RWPE2 (cell line): ENCODE results near the gene TLE5.
A peak's percentile ranks its signal among the peaks of the same experiment; 100 is the strongest.
"Not testable (repeated sequence)": the region's sequence is repeated elsewhere in the genome, so short reads cannot be mapped to it uniquely, and the experiment has no call there.

Source experiments
- ATAC-seq: fragments of 200-7000 bp; cut with Tn5 transposase; 3 replicates; pipeline ENCODE4 v1.9.1; 2021; ENCODE audit warnings: low read depth
- DNase-seq: peaks from one replicate; pipeline ENCODE4 v3.0.0-alpha.2; 2020; ENCODE audit warnings: low spot score
- H3K27ac ChIP-seq: fragments of 450-650 bp; 2 replicates; pipeline ENCODE4 v1.5.1; 2017; ENCODE audit warnings: mild to moderate bottlenecking; ENCODE audit not compliant: poor library complexity, severe bottlenecking
- H3K27me3 ChIP-seq: fragments of 250-450 bp; sonication (Bioruptor Pico); 2 replicates; pipeline ENCODE4 v1.5.1; 2021; ENCODE audit warnings: mild to moderate bottlenecking, moderate library complexity; ENCODE audit not compliant: insufficient read depth, poor library complexity, severe bottlenecking
- H3K36me3 ChIP-seq: fragments of 250-450 bp; sonication (Bioruptor Pico); 2 replicates; pipeline ENCODE4 v1.5.1; 2020; ENCODE audit warnings: low read depth, mild to moderate bottlenecking, moderate library complexity
- H3K4me1 ChIP-seq: fragments of 250-450 bp; sonication (Bioruptor Pico); 2 replicates; pipeline ENCODE4 v1.5.1; 2021; ENCODE audit warnings: mild to moderate bottlenecking, moderate library complexity; ENCODE audit not compliant: insufficient read depth, poor library complexity, severe bottlenecking
- H3K4me3 ChIP-seq: fragments of 250-450 bp; sonication (Bioruptor Pico); 2 replicates; pipeline ENCODE4 v1.5.1; 2021; ENCODE audit warnings: mild to moderate bottlenecking, moderate library complexity; ENCODE audit not compliant: severe bottlenecking
- H3K9me3 ChIP-seq: fragments of 250-450 bp; sonication (Bioruptor Pico); 2 replicates; pipeline ENCODE4 v1.5.1; 2021; ENCODE audit warnings: mild to moderate bottlenecking, moderate library complexity; ENCODE audit not compliant: severe bottlenecking
- CTCF ChIP-seq: fragments of 450-650 bp; IDR thresholded peaks from one replicate; pipeline ENCODE4 v1.5.1; 2017; ENCODE audit warnings: mild to moderate bottlenecking, moderate library complexity; ENCODE audit not compliant: poor library complexity, severe bottlenecking

Gene TLE5

GRCh38 chr19:3095441-3096191, 33.3 kb upstream of the TLE5 start:
- no peak for TF ChIP-seq CTCF
- Histone ChIP-seq H3K4me3 (peak overlapping the region; percentile 87), H3K4me1 (peaks cover 17% of the 10 kb centered on the region), H3K36me3 (no peaks in the 10 kb centered on the region), H3K27ac (peak overlapping the region; percentile 5), H3K27me3 (no peaks in the 10 kb centered on the region), H3K9me3 (no peaks in the 10 kb centered on the region)
- peak; percentile 27; the same call in 1 of the 3 replicates for ATAC-seq
- no peak for DNase-seq

- DNase-seq (peak; percentile 64), ATAC-seq (peak; percentile 13; the same call in 1 of the 3 replicates)
- TF ChIP-seq CTCF: no peak
- Histone ChIP-seq H3K27me3 (no peaks in the 10 kb centered on the region), H3K9me3 (no peaks in the 10 kb centered on the region), H3K4me3 (peak overlapping the region; percentile 87), H3K27ac (peak overlapping the region; percentile 5), H3K4me1 (peaks cover 17% of the 10 kb centered on the region), H3K36me3 (no peaks in the 10 kb centered on the region)
Observed at GRCh38 chr19:3094601-3095440, 32.5 kb upstream of the TLE5 start.

- H3K27ac ChIP-seq, H3K4me3 ChIP-seq, H3K4me1 ChIP-seq, ATAC-seq, H3K27me3 ChIP-seq, H3K9me3 ChIP-seq, H3K36me3 ChIP-seq, DNase-seq: not testable (repeated sequence)
Observed at GRCh38 chr19:3089299-3089855, 27.1 kb upstream of the TLE5 start.

GRCh38 chr19:3087769-3088168, 25.5 kb upstream of the TLE5 start:
- Histone ChIP-seq H3K27ac (no peak overlapping the region), H3K4me3 (no peak overlapping the region), H3K36me3 (no peaks in the 10 kb centered on the region), H3K4me1 (no peaks in the 10 kb centered on the region), H3K27me3 (no peaks in the 10 kb centered on the region), H3K9me3 (no peaks in the 10 kb centered on the region)
- TF ChIP-seq CTCF: no peak
- no peak for DNase-seq
- no peak for ATAC-seq

GRCh38 chr19:3084943-3085342, 22.6 kb upstream of the TLE5 start:
- Histone ChIP-seq H3K36me3 (no peaks in the 10 kb centered on the region), H3K27ac (no peak overlapping the region), H3K4me1 (no peaks in the 10 kb centered on the region), H3K27me3 (no peaks in the 10 kb centered on the region), H3K9me3 (no peaks in the 10 kb centered on the region), H3K4me3 (no peak overlapping the region)
- DNase-seq: no peak
- no peak for ATAC-seq
- TF ChIP-seq CTCF: no peak
